Measurements from ENCODE around the gene ASTN2.
"Not testable (repeated sequence)": the region's sequence is repeated elsewhere in the genome, so short reads cannot be mapped to it uniquely, and the experiment has no call there.

The ASTN2 gene

GRCh38 chr9:116465576-116466270 lies 949.1 kb downstream of the ASTN2 start:
- no peak for DNase-seq

GRCh38 chr9:116464987-116465571 lies 949.8 kb downstream of the ASTN2 start:
- no peak for DNase-seq

GRCh38 chr9:116464423-116464822 lies 950.4 kb downstream of the ASTN2 start:
- no peak for DNase-seq

GRCh38 chr9:116461632-116462031 lies 953.2 kb downstream of the ASTN2 start:
- DNase-seq: no peak

GRCh38 chr9:116460026-116460425 lies 954.8 kb downstream of the ASTN2 start:
- DNase-seq: no peak

- DNase-seq: no peak
These were observed 955.3 kb downstream of the ASTN2 start for GRCh38 chr9:116459576-116459975.

- DNase-seq: no peak
These were observed 958.3 kb downstream of the ASTN2 start for GRCh38 chr9:116456490-116457088.

GRCh38 chr9:116454539-116454938 lies 960.3 kb downstream of the ASTN2 start:
- not testable (repeated sequence) for DNase-seq

GRCh38 chr9:116453785-116454184 lies 961.1 kb downstream of the ASTN2 start:
- DNase-seq: no peak

- DNase-seq: no peak
These were observed 962.2 kb downstream of the ASTN2 start for GRCh38 chr9:116452634-116453033.

GRCh38 chr9:116452227-116452626 lies 962.6 kb downstream of the ASTN2 start:
- no peak for DNase-seq

GRCh38 chr9:116451500-116452115 lies 963.2 kb downstream of the ASTN2 start:
- DNase-seq: no peak

GRCh38 chr9:116450378-116451139 lies 964.3 kb downstream of the ASTN2 start:
- no peak for DNase-seq

- DNase-seq: no peak
These were observed 964.9 kb downstream of the ASTN2 start for GRCh38 chr9:116449949-116450348.

- DNase-seq: no peak
These were observed 966.4 kb downstream of the ASTN2 start for GRCh38 chr9:116448431-116448830.

- DNase-seq: no peak
These were observed 966.9 kb downstream of the ASTN2 start for GRCh38 chr9:116447934-116448333.

- no peak for DNase-seq
These were observed 972.3 kb downstream of the ASTN2 start for GRCh38 chr9:116442528-116442927.

- DNase-seq: no peak
These were observed 977.2 kb downstream of the ASTN2 start for GRCh38 chr9:116437411-116438370.

- no peak for DNase-seq
These were observed 978.7 kb downstream of the ASTN2 start for GRCh38 chr9:116436121-116436520.

- DNase-seq: no peak
These were observed 979.2 kb downstream of the ASTN2 start for GRCh38 chr9:116435706-116436105.

- DNase-seq: no peak
These were observed 980.5 kb downstream of the ASTN2 start for GRCh38 chr9:116434314-116434713.

GRCh38 chr9:116432051-116432450 lies 982.8 kb downstream of the ASTN2 start:
- DNase-seq: no peak
